Mesenteric fat pad (tissue), 1 donor: ENCODE measurements around the gene CGGBP1. TPM values are rescaled to one million over a fixed set of nuclear protein-coding genes. Genes with fewer than 3 reads are reported as not detected.
"Not testable (repeated sequence)": the region's sequence is repeated elsewhere in the genome, so short reads cannot be mapped to it uniquely, and the experiment has no call there.

Experiments
- DNase-seq: peaks from one replicate; pipeline ENCODE4 v3.0.0-alpha.2; 2020; ENCODE audit warnings: low spot score
- total RNA-seq: library from RNA; stranded (reverse); fragmentation: NEBNext Ultra II Directional; extraction: Animal tissue kit (Norgen Biotek cat#: 25700); gene quantifications from one replicate; pipeline ENCODE4 v1.2.1, GENCODE V29; 2021
- donor health status: DM: yes; HTN: yes; CAD: no.

The CGGBP1 gene
- total RNA-seq, 1 donor from 2014 or later, result 63.3 TPM

GRCh38 chr3:88034491-88035275, 24.1 kb downstream of the CGGBP1 start:
- no peak for DNase-seq

GRCh38 chr3:88033808-88034207, 25.0 kb downstream of the CGGBP1 start:
- no peak for DNase-seq

GRCh38 chr3:88033079-88033478, 25.7 kb downstream of the CGGBP1 start:
- DNase-seq, result no peak

GRCh38 chr3:88032245-88032644, 26.6 kb downstream of the CGGBP1 start:
- DNase-seq, result no peak

- DNase-seq, result no peak
Observed at GRCh38 chr3:88031642-88032077, 27.1 kb downstream of the CGGBP1 start.

GRCh38 chr3:88030210-88030609, 28.6 kb downstream of the CGGBP1 start:
- DNase-seq, result no peak

GRCh38 chr3:88028876-88029275, 29.9 kb downstream of the CGGBP1 start:
- no peak for DNase-seq

GRCh38 chr3:88025001-88025552, 33.7 kb downstream of the CGGBP1 start:
- DNase-seq, result no peak

- no peak for DNase-seq
Observed at GRCh38 chr3:88019024-88019423, 39.8 kb downstream of the CGGBP1 start.

GRCh38 chr3:88015656-88016055, 43.1 kb downstream of the CGGBP1 start:
- not testable (repeated sequence) for DNase-seq

- no peak for DNase-seq
Observed at GRCh38 chr3:88013592-88013991, 45.2 kb downstream of the CGGBP1 start.

- no peak for DNase-seq
Observed at GRCh38 chr3:88010810-88011209, 48.0 kb downstream of the CGGBP1 start.

- no peak for DNase-seq
Observed at GRCh38 chr3:88009066-88009465, 49.7 kb downstream of the CGGBP1 start.

- no peak for DNase-seq
Observed at GRCh38 chr3:88005066-88005465, 53.7 kb downstream of the CGGBP1 start.

GRCh38 chr3:88003115-88003755, 55.6 kb downstream of the CGGBP1 start:
- DNase-seq, result no peak

- DNase-seq, result no peak
Observed at GRCh38 chr3:88002448-88002847, 56.4 kb downstream of the CGGBP1 start.

Other genes with a start within 250 kb of the CGGBP1 start
- 15.9 TPM for gene ZNF654, start 250 bp upstream of the CGGBP1 start, total RNA-seq
- gene C3orf38, start 91.0 kb upstream of the CGGBP1 start, total RNA-seq, result 22.6 TPM